ENCODE results near the gene ANKRD13D. TPM values are rescaled to one million over a fixed set of nuclear protein-coding genes. Genes with fewer than 3 reads are reported as not detected.
A peak's percentile ranks its signal among the peaks of the same experiment; 100 is the strongest.

ANKRD13D gene
- total and polyA plus RNA-seq, 2 donors from 2014 or later: 21.9 to 68.3 TPM

DNA sequence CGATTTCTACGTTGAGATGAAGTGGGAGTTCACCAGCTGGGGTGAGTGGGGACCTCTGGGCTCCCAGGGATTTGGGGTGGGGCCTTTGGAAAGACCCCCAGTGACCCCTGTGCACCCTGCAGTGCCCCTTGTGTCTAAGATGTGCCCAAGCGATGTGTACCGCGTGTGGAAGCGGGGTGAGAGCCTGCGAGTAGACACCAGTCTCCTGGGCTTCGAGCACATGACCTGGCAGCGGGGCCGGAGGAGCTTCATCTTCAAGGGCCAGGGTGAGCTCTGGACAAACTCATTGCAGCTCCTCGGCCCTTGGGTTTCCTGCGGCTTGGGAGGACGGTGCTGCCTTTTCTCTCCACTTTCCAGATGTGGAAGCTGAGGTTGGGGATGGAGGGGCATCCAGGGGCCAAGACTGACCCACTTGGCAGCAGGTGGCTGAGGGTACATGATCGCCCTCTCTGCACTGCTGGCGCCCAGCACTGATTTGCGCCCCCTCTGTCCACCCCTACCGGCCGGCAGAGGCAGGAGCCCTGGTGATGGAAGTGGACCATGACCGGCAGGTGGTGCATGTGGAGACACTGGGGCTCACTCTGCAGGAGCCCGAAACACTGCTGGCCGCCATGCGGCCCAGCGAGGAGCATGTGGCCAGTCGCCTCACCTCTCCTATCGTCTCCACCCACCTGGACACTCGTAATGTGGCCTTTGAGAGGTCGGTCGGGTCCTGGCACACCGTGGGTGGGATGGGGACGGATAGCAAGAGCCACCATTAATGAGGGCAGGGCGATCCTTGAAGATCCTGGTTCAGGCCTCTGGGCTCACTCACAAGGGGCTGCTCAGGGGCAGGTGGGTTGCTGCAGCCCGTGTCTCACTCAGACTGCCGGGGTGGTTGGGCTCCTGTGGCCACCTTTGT lies 2.6 kb downstream of the ANKRD13D start:
- DNase-seq (peak in 1 of 5 donors; percentile 75), FAIRE-seq (no peak)
- Histone ChIP-seq H3K9ac (ENCODE audit: low read length in 3 of 3) (no peak overlapping the region), H3K27ac (ENCODE audit: low read depth in 2 of 2, low read length in 2 of 2) (no peak overlapping the region), H3K27me3 (ENCODE audit: control insufficient read depth, insufficient read depth, low read length) (no peaks in the 10 kb centered on the region), H3K4me3 (ENCODE audit: low read length in 3 of 3) (no peak overlapping the region), H3K4me1 (ENCODE audit: control insufficient read depth in 2 of 3, insufficient read depth in 2 of 3, low read depth in 1 of 3, low read length in 3 of 3) (peaks cover 0 to 22% (median 12%) of the 10 kb centered on the region in 3 donors), H3K36me3 (ENCODE audit: control insufficient read depth in 2 of 3, insufficient read depth in 3 of 3, low read length in 3 of 3) (peaks cover 0 to 2% (median 0%) of the 10 kb centered on the region in 3 donors), H3K9me3 (ENCODE audit: control insufficient read depth in 2 of 3, insufficient read depth in 1 of 3, low read length in 3 of 3) (no peaks in the 10 kb centered on the region)
- TF ChIP-seq, protein P1, sequence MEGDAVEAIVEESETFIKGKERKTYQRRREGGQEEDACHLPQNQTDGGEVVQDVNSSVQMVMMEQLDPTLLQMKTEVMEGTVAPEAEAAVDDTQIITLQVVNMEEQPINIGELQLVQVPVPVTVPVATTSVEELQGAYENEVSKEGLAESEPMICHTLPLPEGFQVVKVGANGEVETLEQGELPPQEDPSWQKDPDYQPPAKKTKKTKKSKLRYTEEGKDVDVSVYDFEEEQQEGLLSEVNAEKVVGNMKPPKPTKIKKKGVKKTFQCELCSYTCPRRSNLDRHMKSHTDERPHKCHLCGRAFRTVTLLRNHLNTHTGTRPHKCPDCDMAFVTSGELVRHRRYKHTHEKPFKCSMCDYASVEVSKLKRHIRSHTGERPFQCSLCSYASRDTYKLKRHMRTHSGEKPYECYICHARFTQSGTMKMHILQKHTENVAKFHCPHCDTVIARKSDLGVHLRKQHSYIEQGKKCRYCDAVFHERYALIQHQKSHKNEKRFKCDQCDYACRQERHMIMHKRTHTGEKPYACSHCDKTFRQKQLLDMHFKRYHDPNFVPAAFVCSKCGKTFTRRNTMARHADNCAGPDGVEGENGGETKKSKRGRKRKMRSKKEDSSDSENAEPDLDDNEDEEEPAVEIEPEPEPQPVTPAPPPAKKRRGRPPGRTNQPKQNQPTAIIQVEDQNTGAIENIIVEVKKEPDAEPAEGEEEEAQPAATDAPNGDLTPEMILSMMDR (IDR thresholded peaks at IDR 0.05; ENCODE audit: borderline replicate concordance, extremely low read depth, insufficient read depth): no peak
- intact Hi-C loops (cut with DNase I): no loop called here

DNA sequence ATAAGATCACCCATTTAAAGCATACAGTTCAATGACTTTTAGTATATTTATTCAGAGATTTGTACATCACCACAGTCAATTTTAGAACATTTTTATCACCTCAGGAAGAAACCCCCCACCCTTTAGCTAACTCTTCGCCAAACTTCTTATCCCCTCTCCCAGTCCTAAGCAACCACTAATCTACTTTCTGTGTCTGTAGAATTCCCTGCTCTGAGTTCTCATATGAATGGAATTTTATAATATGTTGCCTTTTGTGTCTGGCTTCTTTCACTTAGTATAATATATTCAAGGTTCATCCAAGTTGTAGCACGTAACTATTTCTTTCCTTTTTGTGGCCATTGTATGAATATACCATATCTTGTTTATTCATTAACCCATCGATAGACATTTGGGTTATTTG lies 3.6 kb downstream of the ANKRD13D start:
- Histone ChIP-seq H3K36me3 (ENCODE audit: control insufficient read depth in 2 of 3, insufficient read depth in 3 of 3, low read length in 3 of 3) (peaks cover 0 to 2% (median 0%) of the 10 kb centered on the region in 3 donors), H3K9me3 (ENCODE audit: control insufficient read depth in 2 of 3, insufficient read depth in 1 of 3, low read length in 3 of 3) (no peaks in the 10 kb centered on the region), H3K4me1 (ENCODE audit: control insufficient read depth in 2 of 3, insufficient read depth in 2 of 3, low read depth in 1 of 3, low read length in 3 of 3) (peaks cover 0 to 14% (median 6%) of the 10 kb centered on the region in 3 donors), H3K27me3 (ENCODE audit: control insufficient read depth, insufficient read depth, low read length) (no peaks in the 10 kb centered on the region), H3K9ac (ENCODE audit: low read length in 3 of 3) (no peak overlapping the region), H3K27ac (ENCODE audit: low read depth in 2 of 2, low read length in 2 of 2) (no peak overlapping the region), H3K4me3 (ENCODE audit: low read length in 3 of 3) (no peak overlapping the region)
- DNase-seq (no peak), FAIRE-seq (no peak)
- TF ChIP-seq, protein P1 (IDR thresholded peaks at IDR 0.05; ENCODE audit: borderline replicate concordance, extremely low read depth, insufficient read depth): no peak
- intact Hi-C loops (cut with DNase I): no loop called here

DNA sequence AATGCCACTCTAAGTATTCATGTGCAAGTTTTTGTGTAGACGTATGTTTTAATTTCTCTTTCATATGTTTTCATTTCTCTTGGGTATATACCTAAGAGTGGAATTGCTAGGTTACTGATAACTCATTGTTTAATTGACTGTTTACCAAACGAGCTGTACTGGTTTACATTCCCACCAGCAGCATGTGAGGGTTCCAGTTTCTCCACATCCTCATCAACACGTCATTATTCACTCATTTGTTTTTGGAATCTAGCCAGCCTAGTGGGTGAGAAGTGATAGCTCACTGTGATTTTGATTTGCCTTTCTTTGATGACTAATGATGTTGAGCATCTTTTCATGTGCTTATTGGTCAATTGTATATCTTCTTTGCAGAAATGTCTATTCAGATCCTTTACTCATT lies 4.0 kb downstream of the ANKRD13D start:
- H3K9me3 ChIP-seq (ENCODE audit: control insufficient read depth in 2 of 3, insufficient read depth in 1 of 3, low read length in 3 of 3): no peaks in the 10 kb centered on the region
- TF ChIP-seq, protein P1 (IDR thresholded peaks at IDR 0.05; ENCODE audit: borderline replicate concordance, extremely low read depth, insufficient read depth): no peak
- no peak for DNase-seq
- H3K9ac ChIP-seq (ENCODE audit: low read length in 3 of 3): no peak overlapping the region
- H3K27me3 ChIP-seq (ENCODE audit: control insufficient read depth, insufficient read depth, low read length): no peaks in the 10 kb centered on the region
- intact Hi-C loops (cut with DNase I): no loop called here
- no peak for FAIRE-seq
- H3K4me3 ChIP-seq (ENCODE audit: low read length in 3 of 3): no peak overlapping the region
- H3K27ac ChIP-seq (ENCODE audit: low read depth in 2 of 2, low read length in 2 of 2): no peak overlapping the region
- peaks cover 0 to 2% (median 0%) of the 10 kb centered on the region in 3 donors for H3K36me3 ChIP-seq (ENCODE audit: control insufficient read depth in 2 of 3, insufficient read depth in 3 of 3, low read length in 3 of 3)
- peaks cover 0 to 10% (median 2%) of the 10 kb centered on the region in 3 donors for H3K4me1 ChIP-seq (ENCODE audit: control insufficient read depth in 2 of 3, insufficient read depth in 2 of 3, low read depth in 1 of 3, low read length in 3 of 3)

Data from kidney (tissue), 14 donors.